SIG-M5 treated with dmso at 0.1 percent for 504 hours (cell line): ENCODE results near the gene PDE1C.

Experiments
- DNase-seq: peaks from one replicate; lab custom pipeline; 2025; ENCODE audit not compliant: unreplicated experiment; lab: John Stamatoyannopoulos, UW

PDE1C gene

DNA sequence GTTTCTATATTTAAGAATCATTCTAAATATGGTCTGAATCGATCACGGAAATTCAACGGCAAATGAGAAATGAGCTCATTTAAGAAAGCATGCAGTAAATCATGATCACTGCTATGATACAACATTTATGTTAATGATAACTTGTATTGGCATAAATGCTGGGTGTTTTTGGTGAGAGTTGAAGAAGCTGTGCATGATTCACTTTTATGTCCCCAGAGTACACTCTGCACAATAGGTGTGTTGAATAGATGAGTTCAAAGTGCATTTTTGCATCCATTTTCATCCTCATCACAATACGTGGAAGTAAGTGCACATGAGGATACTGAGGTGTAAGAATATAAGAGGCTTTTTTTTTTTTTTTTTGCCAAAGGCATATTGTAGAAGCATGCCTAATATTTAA is 213.9 kb downstream of the PDE1C start:
- DNase-seq = no peak

DNA sequence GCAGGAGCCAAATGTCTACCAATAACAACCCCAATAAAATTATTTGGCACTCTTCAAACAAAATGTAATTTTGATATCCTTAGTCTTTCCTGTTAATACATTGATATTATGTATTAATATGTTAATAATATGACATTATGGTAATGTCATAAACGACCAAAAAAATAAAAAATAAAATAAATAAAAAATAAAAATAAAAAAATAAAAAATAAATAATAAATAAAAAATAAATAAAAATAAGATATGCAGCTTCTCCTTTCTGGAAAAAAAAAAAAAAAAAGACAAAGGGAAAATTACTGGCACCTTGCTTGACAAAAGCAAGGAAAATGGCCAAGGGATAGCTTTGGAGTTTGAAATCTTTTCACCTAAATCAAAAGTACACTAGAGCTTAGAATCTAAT is 214.7 kb downstream of the PDE1C start:
- no peak for DNase-seq

DNA sequence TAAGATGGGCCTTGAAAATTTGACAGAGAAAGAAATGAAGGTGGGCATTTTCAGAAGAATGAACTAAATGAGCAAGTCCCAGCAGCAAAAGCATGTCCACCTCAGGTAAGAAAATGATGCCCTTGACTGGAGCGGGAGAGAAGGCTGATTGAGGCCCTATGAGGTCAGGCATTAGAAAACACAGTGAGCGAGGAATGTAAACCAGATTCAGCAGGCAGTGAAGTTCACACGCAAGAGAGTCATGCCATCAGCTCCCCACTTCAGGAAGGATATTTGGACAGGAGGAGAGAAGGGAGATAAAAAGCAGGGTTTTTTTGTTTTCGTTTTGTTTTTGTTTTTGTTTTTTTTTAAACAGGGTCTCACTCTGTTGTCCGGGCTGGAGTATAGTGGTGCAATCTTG is 216.8 kb downstream of the PDE1C start:
- no peak for DNase-seq

DNA sequence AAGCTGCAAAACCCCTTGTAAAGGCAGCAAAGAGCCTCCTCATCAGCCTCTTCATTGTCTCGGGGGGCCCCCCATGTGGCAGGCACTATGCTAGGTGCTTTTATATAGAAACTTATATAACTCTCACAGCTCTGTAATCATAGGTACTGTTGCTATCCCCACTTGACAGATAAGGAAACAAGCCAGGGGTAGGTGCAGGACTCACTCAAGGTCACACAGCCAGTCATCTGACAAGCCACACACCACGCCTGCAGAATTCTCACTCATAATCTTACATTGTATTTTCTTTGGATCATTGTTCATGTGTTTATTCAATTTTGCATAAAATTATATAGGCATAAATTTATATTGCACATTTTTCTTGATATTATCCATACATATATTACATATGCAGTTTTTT is 217.7 kb downstream of the PDE1C start:
- DNase-seq = no peak

DNA sequence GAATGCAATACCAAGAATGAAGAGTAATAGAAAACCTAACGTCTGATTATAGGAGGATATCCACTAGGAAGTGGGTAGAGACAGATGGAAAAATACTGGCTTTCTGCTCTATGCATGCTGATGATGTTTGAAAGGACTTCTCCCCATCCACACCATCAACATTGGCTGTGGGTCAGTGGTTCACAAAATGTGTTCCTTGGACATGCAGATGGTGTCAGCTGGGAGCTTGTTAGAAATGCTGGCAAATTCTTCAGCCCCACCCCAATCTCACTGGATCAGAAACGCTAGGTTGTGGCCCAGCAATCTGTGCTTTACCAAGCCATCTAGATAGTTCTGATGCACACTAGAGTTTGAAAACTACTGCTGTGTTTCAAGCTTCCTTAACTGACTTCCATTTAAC is 219.1 kb downstream of the PDE1C start:
- no peak for DNase-seq

DNA sequence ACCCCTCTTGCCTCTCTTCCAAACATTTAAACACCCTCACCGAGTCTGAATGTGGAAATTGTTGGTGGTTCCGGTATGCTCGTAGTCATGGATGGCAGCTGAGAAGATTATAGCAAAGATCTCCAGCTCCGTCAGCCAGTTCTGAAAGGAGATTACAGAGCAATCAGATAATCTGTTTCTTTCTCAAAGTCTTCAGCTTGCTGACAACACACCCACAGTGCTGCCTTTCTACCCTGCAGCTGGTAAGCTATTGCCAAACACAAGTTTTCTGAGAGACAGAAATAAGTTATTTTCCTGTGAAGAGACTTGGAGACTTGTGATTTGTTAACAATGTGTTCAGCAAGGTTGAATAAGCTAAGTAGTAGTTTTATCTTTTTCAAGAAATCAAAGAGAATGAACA is 219.6 kb downstream of the PDE1C start:
- DNase-seq = no peak

DNA sequence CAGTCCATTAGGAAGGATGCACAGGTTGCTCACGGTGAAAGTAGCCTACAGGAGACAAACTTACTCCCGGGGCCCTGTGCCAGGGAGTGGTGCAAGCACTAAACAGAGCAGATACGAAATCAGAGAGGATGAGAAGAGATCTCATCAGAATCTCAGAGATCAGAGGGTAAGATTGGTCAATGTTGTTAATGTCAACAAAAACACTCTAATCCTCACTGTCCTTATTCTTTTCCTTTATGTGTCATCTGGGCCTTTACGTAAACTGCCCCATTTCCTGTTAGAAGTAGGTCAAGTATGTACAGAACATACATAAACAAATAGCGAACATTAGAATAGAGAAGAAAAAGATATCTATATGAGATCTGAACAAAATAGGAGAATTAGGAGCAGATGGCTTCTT is 220.1 kb downstream of the PDE1C start:
- no peak for DNase-seq

DNA sequence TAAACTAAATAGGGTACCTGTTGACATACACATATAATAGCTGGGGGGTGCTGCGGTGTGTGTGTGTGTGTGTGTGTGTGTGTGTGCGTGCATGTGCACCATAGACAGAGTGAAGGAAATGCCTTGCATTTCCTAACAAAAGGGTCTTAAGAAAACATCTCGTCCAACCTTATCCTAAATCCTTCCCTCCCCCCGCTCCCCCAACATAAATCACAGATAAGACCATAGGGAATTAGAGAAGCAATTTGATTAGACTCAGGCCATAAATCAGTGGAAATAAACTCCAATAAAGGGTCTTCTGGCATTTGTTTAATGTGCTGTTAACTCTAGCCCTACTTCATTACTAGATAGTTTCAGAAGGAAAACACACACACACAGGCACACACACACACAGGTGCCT is 234.7 kb downstream of the PDE1C start:
- no peak for DNase-seq

DNA sequence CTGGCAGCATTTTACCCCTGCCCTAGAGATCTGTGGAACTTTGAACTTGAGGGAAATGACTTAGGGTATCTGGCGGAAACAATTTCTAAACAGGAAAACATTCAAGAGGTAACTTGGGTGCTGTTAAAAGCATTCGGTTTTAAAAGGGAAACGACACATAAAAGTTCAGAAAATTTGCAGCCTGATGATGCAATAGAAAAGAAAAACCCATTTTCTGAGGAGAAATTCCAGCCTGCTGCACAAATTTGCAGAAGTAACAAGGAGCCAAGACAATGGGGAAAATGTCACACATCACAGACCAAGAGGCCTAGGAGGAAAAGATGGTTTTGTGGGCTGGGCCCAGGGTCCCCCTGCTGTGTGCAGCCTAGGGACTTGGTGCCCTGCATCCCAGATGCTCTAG is 236.6 kb downstream of the PDE1C start:
- peak; percentile 75 for DNase-seq

DNA sequence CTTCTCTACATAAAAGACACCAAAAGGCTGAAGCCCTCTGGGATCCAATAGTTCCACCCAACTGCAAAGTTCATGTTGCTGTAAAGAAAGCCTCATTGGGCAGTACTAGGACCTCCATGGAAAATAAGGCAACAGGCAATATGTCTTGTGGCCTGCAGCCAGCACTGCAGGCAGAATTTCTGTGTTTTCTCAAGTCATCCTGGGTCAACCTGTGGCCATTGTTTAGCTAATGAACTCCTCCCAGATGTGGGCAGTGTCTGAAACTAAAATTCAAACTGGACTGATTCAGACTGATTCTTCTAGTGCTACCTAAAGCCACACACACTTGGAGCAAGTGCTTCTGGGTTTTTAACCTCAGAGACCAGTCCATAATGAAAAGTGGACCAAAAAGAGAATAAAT is 241.7 kb downstream of the PDE1C start:
- DNase-seq = no peak

DNA sequence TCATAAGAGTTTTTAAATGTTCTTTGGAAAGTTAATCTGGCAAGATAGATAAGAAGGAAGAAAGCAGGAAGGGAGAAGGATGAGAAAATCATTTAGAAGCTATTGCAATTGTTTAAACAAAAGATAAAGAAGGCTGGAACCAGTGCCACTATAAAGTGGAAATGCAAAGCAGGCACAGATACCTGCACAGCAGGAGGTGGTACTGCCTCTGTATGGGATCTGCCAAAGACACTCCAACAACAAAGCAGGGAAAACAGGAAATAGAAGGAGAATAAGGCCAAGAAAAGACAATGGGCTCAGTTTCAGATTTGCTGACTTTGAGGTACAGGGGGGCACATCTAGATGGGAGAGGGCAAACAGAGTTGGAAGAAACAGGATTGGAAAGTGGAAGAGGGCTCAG is 244.6 kb downstream of the PDE1C start:
- no peak for DNase-seq

DNA sequence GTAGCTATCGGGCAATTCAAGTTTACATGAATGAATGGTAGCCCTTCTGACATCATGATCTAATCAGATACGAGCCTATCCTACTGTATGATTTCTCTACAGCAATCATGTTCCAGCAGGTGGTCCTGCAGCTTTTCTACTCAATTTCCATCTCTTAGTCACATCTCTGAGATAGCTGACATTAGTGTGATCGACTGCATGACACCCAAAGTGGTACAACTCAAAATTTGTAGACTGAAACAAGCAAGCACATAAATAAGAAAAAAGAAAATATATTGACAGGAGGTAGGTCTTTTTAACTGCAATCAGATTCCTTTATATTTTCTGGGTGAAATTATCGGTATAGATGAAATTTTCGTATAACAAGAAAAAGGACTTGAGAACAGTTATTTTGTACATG is 251.2 kb downstream of the PDE1C start:
- DNase-seq = no peak

DNA sequence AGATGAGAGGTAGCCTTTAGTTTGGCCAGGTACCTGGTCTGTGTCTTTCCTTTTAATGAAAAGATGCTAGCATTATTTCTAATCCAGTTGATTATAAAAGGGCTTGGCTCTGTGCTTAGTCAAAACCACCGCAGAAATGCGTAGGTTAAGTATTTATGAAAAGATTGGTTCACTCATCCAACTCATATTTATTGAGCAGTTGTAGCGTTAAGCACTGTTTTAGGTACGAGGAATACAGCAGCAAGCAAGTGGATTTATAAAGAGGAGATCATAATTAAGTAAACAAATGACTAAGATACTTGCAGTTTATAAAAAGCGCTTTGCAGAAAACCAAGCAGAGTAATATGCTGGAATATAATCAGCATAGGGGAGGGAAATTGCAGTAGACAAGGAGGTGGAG is 253.4 kb downstream of the PDE1C start:
- no peak for DNase-seq

DNA sequence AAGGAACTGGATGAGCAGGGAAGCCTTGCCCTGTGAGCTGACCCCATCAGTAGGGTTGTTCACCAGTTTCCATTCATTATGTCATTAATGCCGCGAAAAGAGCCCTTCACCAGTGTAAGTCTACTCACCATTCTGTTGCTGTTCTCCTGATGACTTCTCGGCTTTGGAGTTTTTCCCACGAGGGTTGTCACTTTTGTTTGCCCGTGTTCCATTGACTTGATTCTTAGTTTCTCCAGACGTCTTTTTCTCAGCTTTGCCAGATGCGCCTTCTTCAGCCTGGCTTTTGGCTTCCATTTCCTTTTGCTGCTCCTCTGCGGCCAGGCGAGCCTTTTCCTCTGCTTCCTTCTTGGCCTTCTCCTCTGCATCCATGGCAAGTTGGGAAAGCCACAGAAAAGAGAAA is 254.4 kb downstream of the PDE1C start:
- DNase-seq = no peak

DNA sequence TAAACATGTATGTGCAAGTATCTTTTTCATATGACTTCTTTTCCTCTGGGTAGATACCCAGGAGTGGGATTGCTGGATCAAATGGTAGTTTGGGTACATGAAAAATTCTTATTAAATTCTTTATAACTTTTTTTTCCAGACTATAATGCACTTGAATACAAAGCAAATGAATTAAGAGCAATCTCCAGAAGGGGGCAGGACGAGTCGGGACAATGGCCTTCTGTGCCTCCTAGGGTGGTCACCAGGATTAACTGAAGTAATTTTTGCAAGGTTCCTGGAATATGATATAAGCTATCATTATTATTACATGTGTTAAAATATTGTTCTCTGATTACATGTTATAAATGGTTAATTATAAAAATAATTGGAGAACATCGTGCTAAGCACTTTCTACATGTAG is 256.0 kb downstream of the PDE1C start:
- DNase-seq = no peak

DNA sequence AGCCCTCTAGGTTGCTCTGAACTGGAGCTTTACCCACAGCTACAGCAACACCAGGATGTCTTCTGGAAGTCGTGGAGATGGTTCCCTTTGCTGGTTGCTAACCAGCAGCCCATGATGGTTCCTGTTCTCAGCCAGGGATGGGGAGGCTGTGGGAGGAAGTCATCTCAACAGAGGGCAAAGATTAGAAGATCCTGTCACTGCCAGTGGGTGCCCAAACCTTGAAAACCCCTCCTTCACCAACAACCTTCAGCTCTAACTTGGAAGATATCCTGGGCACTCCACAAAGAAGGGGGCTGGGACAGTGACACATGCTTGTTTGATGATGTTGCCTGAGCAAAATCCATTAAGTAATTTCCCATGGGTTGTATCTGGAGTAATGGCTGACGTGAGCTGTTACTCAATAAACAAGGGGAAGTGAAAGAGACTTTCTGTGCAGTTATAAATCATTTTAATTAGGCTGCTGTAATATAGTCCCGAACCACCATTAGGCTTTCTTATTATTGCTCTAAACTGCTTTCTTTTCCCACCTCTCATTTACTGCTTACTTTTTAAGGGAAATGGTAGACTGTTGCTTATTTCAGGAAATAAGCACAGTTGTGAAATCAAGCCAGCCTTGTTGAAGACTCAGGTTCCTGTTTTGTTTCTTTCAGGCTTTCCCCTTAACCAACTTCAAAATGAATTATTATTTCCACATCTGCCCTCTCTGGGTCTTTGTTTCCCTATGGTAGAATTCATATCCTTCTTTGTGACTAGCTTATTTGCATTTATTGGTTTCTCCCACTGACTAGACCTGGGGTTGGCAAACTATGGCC is 258.4 kb downstream of the PDE1C start:
- DNase-seq = peak; percentile 97

DNA sequence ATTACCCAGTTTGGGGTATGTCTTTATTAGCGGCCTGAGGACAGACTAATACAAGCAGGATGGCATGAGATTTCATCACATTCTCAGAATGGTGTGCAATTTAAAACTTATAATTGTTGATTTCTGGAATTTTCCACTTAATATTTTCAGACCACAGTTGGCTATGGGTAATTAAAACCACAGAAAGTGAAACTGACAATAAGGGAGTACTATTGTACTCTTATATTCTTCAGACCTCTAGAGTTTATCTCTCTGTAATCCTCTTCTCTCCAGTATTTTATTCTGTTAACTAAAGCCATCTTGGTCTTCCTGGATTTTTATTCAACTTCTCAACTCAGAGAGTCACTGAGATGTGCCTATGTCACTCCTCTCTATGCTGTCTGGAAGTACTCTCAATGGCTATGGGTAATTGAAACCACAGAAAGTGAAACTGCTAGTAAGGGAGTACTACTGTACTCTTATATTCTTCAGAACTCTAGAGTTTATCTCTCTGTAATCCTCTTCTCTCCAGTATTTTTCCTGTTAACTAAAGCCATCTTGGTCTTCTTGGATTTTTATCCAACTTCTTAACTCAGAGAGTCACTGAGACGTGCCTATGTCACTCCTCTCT is 264.9 kb downstream of the PDE1C start:
- DNase-seq = no peak

DNA sequence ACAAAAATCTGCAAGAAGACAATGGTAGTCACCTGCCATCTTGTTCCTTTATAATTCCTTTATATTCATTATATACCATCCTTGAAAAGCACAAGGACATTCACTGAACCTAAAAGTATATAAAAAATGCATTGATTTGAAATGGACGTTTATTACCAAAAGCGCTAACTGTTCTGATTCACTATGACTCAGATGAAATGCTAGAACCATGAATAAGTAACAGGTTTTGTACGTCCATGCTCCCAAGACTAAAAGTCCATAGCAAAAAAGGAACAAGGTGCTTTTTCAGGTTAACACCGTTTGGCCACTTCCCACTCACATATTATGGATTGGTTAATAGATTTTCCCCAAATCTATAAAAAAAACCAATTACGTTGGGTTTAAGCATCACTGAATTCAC is 273.8 kb downstream of the PDE1C start:
- DNase-seq = no peak

DNA sequence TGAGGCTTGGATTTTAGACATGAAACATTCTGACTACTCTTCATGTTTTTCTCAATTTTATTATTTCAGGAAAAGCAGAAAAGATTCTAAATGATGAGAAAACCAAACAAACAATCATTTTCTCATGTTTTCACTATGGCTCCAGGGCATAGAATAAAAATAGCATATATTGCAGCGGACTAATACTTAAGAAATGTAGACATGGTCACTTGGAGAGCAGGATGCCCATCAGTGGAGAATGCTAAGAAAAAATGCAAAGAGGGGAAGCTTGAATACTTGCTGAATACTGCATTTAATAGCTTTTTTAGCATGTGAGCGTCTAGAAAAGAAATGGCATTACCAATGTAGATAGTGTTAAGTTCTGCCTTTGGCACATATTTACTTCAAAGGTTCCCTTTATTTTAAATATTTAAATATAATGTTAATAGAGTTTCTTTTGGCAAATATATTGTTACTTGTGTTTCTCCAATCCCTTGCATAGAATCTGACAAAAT is 275.3 kb downstream of the PDE1C start:
- no peak for DNase-seq

DNA sequence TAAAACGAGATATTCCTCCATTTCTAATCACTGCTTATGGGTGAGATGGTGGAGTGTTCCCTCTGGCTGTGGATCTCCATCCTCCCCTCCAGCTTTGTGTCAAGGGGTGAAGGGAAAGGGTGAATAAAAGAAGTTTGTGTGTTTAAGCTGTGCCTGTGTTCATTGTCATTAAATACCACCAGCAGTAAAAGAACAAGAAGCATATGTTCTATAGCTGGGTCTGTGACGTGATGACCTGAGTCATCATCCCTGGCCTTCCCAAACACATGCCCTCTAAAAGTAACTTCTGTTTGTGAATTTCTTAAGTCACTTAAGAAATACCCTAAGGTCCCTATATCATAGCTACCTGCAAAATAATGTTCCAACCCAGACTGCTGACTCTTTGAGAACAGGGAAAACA is 278.3 kb downstream of the PDE1C start:
- no peak for DNase-seq

DNA sequence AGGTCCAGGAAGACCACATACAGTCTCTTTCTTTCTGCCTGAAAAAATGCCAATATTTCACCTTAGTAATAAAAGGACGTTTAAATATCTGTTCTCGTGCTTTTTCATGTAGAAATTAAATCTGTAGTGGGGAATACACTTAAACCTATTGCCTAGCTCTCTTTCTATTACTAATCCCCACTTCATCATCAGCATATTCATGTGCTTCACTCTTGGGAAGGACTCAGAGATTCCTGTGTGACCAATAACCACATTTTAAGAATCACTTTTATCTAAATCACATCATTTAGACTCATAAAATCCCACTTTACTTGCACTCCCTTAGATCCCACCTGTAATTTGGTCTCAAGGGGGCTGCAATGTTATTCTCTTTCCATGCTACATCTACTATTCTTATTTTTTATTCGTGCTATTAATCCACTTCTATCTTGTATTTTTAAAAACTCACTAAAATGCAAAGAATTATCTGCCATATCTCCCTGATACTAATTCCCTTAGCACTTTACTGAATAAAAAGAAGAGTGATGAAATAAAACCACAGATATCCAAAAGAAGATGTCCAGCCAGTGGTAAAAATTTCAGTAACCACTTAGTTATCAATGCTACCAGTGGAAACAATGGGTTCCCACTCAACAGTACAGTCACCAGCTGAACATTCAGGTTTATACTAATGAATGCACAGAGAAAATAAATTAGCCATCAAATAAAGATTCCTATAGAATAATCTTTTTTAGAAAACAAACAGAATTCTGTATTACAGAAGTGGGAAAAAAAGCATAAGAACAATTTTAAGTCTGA is 281.1 kb downstream of the PDE1C start:
- DNase-seq = no peak

DNA sequence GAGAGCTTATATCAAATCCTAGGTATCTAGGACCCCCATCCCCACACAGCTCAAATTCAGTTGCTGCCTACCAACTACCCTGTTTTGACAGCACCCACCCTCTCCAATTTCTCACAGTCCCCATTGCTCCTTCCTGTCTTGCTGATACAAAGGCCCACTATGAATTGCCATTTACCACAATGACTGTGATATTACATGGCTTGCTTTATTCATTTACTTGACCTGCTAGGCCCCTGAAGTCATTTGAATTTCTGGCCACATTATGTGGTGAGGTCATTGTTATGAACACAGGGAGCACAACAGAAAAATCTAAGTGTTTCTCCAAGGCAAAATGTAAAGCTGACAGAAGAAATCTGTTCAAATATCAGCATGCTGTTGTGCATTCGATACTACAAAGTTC is 281.8 kb downstream of the PDE1C start:
- DNase-seq = no peak
